Activated T-cell treated with anti-CD3 and anti-CD28 coated beads, Interleukin-2, amount 50 U/mL, for 48 hours (primary cell): ENCODE results near the gene ANKRD45.
"Not testable (repeated sequence)": the region's sequence is repeated elsewhere in the genome, so short reads cannot be mapped to it uniquely, and the experiment has no call there.

Source experiments
- DNase-seq, 2 experiments: peaks; one replicate each; pipeline ENCODE4 v3.0.0-alpha.2; 2020

ANKRD45 gene, protein sequence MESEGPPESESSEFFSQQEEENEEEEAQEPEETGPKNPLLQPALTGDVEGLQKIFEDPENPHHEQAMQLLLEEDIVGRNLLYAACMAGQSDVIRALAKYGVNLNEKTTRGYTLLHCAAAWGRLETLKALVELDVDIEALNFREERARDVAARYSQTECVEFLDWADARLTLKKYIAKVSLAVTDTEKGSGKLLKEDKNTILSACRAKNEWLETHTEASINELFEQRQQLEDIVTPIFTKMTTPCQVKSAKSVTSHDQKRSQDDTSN

DNA sequence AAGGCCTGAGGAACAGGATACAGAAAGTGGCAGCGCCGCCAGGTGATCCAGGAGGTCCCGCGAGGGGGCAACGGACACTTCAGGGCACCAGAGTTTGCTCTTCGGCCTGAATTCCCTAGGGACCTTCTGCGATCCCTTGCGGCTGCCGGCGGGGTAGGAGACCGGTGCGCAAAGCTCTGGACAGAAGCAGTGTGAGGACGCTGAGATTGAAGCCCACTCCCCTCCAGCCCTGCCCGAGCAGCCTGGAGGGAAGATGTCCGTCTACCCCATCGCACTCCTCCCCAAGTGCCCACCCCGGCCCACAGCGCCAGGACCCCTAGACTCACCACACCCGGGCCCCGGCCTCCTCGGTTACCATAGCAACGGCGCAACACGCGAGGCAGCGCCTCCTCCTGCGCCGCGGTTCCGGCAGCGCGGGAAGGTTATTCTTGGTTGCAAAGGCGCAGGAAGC is at the start of gene ANKRD45:
Gene ANKRD45, minus strand, starts transcription at position 361 of the 451 bp plus-strand sequence. CDS start 10,433 bp downstream, outside the sequence.
- peak; percentile 35 to 42 for DNase-seq

DNA sequence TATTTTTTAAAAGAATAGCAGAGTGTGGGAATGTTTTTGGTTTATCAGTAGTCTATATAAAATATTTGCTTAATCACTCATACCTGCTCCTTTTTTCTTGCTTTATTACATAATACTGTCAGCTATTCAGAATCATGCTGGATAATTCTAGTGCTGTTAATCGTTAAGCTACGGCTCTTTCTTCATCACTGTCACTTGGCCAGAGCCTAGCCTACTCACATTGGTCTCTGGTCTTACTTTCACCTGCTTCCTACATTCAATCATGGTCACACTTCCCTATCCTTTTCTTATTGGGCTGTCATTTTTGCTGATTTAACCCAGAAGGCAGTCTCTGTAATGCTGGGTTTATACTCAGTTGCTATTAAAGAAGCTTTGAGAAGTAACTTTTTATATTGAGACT is 47.6 kb upstream of the ANKRD45 start:
- DNase-seq, result no peak

DNA sequence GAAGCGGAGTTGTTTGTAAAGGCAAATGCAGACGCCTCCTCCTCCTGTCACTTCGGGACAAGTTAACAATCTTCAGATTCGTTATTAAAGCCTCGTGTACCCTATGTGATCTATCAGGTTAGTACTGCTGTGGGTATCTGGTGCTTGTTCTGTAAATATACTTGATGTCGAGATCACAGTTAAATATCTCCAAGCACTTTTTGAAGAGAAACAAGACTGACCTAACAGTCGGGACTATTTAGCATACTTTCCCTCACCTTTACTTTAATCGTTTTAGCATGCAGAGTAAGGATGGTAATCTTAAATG is 45.8 kb upstream of the ANKRD45 start:
- no peak for DNase-seq

DNA sequence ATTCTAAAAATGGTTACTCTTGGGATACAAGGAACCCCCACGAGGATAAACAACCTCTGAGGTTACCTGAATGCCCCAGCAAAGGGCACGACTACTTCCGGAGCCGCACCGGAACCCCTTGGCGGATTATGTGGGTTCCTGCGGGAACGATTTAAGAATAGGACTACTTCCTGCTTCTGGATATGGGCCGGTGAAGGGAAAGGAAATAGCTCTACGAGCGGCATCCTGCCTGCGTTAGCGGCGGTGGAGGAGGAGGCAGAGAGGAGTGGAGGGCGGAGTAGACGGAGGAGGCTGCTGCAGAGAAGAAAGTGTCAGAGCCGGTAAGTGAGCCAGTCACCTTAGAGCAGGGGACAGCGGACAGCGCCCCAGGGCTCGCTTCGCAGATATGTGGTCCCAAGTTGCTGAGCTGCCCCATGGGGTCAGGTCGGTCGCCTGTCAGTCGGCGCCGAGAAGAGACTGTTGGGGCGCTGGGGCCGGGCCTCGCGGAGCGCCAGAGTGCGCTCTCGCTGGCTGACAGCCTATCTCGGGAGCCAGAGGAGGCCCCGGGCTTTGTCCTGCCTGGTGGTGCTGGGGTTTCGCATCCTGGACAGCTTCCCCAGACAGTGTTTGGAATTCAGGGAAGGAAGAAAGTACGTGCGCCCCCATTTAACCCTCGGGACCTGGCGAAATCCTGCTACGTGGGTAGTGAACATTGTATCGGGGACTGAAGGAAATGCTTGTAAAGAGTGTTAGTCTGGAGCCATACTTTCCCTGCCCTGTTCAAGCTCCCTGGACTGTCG is 45.3 kb upstream of the ANKRD45 start, which contains the start of gene KLHL20:
Gene KLHL20, plus strand, starts transcription at position 223 of the 779 bp plus-strand sequence. CDS start 1,063 bp downstream, outside the sequence.
- DNase-seq, result peak; percentile 87 to 90

DNA sequence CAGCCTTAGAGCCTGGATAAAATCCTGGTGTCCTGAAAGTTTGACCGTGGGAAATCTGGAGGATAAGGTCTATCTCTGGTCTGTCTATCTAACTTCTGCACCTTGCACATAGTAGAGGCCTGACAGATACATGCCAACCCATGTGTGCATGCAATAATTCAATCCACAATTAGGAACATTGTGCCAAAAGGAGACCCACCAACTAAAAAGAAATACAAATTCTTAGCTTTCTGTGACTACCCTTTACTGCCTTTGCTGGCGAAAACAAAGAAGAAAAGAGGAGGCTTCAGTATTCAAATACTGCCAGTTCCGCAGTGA is 44.7 kb upstream of the ANKRD45 start:
- DNase-seq, result no peak

DNA sequence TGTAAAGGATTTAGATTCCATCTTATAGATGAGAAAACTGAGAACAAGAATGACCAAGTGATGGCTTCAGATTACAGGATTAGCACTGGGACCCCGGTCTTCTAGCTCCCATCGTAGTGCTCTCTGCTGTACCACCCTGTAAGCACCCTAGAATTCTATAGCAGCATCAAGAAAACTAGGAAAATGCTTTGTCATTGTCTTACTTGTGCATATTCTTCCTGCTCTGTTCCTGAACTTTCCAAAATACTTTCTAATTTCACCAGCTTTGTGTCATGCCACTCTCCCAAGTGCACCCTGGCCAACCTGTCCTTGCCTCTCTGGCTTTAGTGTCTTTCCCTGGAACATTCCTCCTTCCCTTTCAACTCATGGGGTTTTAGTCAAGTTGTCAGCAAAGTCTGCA is 39.1 kb upstream of the ANKRD45 start:
- DNase-seq, result no peak

DNA sequence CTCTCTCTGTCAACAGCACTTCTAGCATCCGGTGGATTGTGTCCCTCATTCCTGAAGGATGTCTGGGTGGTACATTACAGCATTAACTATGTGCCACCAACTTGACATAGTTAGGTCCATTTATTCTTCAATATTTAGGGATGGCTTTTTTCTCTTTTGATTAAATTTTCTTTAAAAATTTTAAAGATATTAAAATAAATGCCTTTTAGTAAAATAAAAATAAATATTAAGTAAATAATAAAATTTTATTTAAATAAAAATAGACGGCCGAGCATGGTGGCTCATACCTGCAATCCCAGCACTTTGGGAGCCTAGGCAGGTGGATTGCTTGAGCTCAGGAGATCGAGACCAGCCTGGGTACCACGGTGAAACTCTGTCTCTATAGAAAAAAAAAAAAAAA is 35.5 kb upstream of the ANKRD45 start:
- no peak for DNase-seq

DNA sequence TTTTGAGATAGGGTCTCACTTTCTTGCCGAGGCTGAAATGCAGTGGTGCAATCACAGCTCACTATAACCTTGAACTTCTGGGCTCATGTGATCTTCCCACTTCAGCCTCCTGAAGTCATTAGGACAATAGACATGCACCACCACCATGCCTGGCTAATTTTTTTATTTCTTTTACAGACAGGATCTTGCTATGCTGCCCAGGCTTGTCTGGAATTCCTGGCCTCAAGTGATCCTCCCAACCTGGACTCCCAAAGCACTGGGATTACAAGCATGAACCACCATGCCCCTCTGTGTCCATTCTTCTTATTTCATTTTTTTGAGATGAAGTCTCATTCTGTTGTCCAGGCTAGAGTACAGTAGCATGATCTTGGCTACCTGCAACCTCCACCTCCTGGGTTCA is 33.1 kb upstream of the ANKRD45 start:
- no peak for DNase-seq

DNA sequence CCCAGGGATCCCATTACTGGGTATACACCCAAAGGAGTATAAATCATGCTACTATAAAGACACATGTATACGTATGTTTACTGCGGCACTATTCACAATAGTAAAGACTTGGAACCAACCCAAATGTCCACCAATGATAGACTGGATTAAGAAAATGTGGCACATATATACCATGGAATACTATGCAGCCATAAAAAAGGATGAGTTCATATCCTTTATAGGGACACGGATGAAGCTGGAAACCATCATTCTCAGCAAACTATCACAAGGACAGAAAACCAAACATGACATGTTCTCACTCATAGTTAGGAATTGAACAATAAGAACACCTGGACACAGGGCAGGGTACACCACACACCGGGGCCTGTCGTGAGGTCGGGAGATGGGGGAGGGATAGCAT is 31.6 kb upstream of the ANKRD45 start:
- not testable (repeated sequence) for DNase-seq

DNA sequence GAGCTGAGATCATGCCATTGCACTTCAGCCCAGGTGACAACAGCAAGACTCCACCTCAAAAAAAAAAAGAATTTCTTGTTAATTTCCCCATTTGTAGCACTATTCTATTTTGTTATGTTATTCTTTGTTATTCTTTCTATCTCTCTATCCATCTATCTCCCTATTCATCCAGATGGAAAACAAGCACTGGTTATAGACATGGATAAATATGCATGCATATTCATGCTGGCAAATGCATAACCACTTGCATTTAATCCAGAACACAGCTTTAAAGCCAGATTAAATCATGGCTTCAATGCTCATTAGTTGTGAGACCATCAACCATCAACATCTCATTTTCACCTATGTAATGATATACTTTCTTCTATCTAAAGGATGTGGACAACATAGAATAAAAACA is 23.6 kb upstream of the ANKRD45 start:
- no peak for DNase-seq

DNA sequence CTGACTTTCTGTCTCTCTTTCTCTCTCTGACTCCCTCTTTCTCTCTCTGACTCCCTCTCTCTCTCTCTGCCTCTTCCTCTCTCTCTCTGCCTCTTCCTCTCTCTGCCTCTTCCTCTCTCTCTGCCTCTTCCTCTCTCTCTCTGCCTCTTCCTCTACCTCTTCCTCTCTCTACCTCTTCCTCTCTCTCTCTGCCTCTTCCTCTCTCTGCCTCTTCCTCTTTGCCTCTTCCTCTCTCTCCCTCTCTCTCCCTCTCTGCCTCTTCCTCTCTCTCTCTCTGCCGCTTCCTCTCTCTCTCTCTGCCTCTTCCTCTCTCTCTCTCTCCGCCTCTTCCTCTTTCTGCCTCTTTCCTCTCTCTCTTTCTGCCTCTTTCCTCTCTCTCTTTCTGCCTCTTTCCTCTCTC is 18.6 kb upstream of the ANKRD45 start:
- no peak for DNase-seq

DNA sequence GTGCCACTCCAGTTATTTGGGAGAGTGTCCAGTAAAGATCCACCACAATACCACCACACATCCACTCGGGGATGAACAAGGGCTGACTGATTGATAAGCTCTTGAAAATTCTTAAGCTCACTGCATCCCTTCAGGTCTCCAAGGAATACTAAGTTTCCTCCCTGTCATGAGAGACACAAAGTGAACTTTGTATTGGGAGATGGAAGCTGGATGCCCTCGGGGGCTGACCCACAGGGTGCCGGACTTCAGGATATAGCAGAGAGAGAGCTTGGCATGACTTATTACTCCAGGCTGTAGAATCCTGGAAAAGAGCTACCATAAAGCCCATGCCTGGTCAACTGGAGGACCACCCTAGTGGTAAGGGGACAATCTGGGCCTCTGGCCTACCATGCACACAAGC is 15.5 kb upstream of the ANKRD45 start:
- DNase-seq, result not testable (repeated sequence)

DNA sequence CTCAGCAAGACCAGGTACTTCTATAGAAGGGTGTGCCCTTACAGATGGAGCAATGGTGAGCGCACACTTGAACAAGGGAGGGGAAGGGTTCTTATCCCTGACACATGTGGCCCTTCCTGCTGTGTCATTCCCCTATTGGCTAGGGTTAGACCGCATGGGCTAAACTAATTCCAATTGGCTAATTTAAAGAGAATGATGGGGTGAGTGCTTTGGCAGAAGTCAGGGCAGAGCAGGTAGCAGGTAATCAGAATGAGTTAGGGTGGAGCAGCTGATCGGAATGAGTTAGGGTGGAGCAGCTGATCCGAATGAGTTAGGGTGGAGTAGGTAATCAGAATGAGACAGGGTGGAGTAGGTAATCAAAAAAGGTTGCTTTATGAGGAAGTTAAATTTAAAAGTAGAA is 14.2 kb upstream of the ANKRD45 start:
- not testable (repeated sequence) for DNase-seq

DNA sequence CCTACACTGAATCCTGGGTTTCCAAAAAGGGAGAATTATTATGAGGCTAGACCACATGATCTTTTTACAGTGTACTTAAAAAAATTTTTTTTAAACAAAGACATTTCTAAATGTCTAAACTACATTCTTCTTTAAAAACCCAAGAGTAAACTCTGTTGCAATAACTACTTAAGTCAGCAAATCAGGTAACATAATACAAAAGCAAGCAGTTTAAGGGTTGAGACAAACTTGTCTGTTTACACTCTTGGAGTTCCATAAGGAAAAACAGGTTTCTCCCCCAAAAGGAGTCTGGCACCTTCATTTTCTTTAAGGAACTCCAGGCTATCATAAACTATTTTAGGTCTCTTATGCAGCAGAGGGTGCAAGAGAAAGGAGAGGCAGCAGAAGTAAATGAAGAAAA is 12.5 kb upstream of the ANKRD45 start:
- no peak for DNase-seq

DNA sequence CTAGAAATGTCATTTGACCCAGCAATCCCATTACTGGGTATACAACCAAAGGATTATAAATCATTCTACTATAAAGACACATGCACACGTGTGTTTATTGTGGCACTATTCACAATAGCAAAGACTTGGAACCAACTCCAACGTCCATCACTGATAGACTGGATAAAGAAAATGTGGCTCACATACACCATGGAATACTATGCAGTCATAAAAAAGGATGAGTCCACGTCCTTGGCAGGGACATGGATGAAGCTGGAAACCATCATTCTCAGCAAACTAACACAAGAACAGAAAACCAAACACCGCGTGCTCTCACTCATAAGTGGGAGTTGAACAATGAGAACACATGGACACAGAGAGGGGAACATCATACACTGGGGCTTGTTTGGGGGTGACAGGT is 10.5 kb upstream of the ANKRD45 start:
- DNase-seq, result not testable (repeated sequence)

DNA sequence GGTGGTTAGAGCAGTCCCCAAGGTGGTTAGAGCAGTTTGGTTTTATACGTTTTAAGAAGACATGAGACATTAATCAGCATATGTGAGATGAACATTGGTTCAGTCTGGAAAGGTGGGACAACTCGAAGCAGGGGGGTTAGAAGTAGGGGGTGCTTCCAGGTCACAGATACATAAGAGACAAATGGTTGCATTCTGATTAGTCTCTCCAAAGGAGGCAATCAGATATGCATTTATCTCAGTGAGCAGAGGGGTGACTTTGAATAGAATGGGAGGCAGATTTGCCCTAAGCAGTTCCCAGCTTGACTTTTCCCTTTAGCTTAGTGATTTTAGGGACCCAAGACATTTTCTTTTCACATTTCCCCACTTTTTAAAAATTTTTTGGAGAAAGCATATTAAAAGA is 4.8 kb upstream of the ANKRD45 start:
- DNase-seq, result not testable (repeated sequence)

DNA sequence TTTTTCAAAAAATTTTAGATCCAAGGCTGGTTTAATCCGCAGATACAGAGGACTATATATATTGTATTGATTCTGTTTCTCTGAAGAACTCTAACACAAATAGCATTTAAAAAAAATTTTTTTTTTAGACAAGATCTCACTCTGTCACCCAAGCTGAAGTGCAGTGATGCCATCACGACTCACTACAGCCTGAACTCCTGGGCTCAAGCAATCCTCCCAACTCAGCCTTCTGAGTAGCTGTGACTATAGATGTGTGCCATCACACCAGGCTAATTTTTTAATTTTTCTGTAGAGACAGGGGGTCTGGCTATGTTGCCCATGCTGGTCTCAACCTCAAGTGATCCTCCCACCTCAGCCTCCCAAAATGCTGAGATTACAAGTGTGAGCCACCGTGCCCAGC is 3.0 kb downstream of the ANKRD45 start:
- DNase-seq, result no peak

DNA sequence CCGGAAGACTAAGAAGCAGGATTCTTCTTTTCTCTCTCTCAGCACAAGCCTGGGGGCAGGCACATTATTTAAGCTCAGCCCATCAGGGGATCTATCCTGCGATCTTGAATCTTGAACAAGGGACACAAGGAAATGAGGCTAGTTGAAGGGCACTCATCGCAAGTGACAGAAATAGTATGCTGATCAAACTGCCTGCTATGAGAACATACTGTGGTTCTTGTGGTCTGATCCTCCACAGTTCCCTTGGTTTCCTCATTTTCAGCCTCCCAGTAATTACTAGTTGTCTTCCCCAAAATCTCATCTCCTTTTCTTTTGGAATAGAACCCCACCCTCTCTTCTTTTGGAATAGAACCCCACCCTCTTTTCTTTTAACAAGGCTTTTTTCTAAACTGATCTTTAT is 6.5 kb downstream of the ANKRD45 start:
- DNase-seq, result no peak

DNA sequence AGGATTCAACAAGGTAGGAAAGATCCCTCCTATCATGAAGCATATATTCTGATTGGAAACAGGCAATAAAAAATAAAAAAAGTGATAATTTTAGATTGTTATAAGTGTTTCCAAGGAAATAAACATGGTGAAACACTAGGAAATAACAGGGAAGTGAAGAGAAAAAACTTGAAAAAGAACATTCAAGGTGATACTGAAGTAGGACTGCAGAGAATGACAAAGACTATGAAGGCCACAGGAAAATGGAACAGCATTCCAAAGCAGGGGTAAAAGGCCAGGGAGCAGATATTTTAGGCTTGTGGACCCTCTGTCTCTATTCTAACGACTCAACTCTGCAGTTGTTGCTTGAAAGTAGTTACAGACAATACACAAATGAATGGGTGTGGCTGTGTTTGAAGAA is 7.9 kb downstream of the ANKRD45 start:
- DNase-seq, result no peak

DNA sequence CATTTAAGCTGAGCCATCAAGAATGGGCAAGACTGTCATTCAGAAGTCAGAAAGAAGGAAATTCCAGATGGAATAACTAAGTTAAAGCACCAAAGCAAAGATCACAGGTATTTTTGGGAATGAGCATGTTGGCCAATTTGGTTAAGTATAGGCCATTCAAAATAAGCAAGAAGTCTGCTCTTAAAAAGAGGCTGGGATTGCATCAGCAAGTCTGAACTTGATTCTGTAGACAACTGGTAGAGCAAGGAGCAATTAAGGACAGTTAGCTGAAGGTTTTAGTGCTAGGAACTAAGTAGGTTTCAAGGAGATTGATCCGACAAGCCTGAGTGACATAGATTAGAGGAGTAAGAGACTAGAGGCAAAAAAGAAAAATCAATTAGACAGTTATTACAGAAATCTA is 8.4 kb downstream of the ANKRD45 start:
- no peak for DNase-seq

DNA sequence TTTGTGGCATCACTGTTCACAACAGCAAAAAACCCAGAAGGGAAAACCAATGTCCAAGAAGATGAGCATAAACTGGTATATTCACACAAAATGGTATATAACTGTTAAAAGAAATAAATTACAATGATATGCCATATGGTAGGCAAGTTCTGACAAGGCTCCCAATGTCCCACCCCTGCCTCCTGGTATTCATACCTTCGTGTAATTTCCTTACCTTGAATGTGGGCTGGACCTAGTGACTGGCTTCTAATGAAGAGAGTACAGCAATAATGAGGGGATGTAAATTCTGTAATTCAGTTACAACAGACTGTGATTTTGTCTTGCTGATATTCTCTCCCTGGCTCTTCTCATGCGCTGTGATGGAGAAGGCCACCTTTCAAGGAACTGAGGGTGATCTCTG is 9.3 kb downstream of the ANKRD45 start:
- no peak for DNase-seq

DNA sequence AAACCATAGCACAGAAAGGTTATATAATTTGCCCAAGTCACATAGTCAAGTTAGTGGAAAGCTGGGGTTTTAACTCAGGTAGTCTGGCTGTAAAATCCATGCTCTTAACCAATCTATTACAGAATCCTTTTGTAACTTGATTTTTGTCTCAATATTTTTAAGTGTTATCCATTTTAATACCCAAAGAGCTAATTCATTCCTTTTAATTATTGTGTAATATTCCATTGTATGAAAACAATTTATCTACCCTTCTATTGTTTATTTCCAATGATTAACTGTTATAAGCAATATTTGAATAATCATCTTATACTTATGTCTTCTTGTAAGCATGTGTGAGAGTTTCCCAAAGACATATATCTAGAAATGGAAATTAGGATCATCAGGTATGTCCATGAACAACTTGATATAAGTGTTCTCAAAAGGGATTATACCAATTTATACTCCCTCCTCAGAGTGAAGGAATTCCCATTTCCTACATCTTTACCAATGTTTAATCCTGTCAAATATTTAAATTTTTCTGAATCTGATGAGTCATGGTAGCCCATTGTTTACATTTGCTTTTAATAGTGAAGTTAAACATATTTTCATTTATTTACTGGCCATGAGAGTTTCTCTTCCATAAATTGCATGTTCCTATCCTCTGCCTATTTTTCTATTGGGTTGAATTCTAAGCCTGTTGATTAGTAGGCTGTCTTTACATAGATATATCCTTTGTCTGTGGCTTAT is 20.6 kb downstream of the ANKRD45 start:
- DNase-seq, result no peak

DNA sequence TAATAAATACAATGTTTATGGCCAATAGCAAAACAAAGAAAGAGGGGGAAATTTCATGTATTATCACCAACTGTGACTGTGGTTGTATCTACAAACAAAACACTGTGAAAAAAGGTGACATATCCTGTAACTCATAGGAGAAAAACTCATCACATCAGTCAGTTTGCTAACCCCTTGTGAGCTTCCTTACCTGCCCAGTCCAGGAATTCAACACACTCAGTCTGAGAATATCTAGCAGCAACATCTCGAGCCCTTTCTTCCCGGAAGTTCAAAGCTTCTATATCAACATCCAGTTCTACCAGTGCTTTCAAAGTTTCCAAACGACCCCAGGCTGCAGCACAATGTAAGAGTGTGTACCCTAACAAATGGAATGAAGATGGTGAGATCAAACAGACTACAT is 23.0 kb downstream of the ANKRD45 start:
- no peak for DNase-seq
